ENCODE measurements around the gene IFNGR2.
"Not testable (repeated sequence)": the region's sequence is repeated elsewhere in the genome, so short reads cannot be mapped to it uniquely, and the experiment has no call there.

DNA sequence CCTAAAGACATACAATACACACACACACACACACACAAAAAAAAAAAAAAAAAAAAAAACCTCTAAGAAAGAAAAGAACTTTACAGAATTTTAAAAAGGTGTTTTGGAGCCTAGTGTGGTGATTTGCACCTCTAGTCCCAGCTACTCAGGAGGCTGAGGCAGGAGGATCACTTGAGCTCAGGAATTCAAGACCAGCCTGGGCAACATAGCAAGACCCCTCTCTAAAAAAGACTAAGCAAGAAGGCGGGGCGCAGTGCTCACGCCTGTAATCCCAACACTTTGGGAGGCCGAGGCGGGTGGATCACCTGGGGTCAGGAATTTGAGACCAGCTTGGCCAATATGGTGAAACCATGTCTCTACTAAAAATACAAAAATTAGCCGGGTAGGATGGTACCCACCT is 43.4 kb downstream of the IFNGR2 start:
- TF ChIP-seq, protein P1, sequence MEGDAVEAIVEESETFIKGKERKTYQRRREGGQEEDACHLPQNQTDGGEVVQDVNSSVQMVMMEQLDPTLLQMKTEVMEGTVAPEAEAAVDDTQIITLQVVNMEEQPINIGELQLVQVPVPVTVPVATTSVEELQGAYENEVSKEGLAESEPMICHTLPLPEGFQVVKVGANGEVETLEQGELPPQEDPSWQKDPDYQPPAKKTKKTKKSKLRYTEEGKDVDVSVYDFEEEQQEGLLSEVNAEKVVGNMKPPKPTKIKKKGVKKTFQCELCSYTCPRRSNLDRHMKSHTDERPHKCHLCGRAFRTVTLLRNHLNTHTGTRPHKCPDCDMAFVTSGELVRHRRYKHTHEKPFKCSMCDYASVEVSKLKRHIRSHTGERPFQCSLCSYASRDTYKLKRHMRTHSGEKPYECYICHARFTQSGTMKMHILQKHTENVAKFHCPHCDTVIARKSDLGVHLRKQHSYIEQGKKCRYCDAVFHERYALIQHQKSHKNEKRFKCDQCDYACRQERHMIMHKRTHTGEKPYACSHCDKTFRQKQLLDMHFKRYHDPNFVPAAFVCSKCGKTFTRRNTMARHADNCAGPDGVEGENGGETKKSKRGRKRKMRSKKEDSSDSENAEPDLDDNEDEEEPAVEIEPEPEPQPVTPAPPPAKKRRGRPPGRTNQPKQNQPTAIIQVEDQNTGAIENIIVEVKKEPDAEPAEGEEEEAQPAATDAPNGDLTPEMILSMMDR (IDR thresholded peaks at IDR 0.05), result not testable (repeated sequence)
- TF ChIP-seq SMC3 (IDR thresholded peaks at IDR 0.05; ENCODE audit: low read depth, low read length); RAD21 (IDR thresholded peaks at IDR 0.05; ENCODE audit: low read length); EP300 (IDR thresholded peaks at IDR 0.05; ENCODE audit: borderline replicate concordance in 1 of 2, low read depth in 1 of 2, low read length in 1 of 2); NFIC (IDR thresholded peaks at IDR 0.05; ENCODE audit: borderline replicate concordance); CHD2 (IDR thresholded peaks at IDR 0.05; ENCODE audit: low read length, partially characterized antibody); POLR2AphosphoS5 (IDR thresholded peaks at IDR 0.05; ENCODE audit: low read depth, low read length); MXI1 (IDR thresholded peaks at IDR 0.05; ENCODE audit: low read depth, low read length); RXRA (IDR thresholded peaks at IDR 0.05; ENCODE audit: borderline replicate concordance, low read depth): not testable (repeated sequence)
- TF ChIP-seq, protein P2, sequence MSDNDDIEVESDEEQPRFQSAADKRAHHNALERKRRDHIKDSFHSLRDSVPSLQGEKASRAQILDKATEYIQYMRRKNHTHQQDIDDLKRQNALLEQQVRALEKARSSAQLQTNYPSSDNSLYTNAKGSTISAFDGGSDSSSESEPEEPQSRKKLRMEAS (IDR thresholded peaks at IDR 0.05; ENCODE audit: low read depth), result not testable (repeated sequence)
